Measurements from ENCODE around the gene PRPF40B.
A peak's percentile ranks its signal among the peaks of the same experiment; 100 is the strongest.

GRCh38 chr12:49623142-49623904, at the start of gene PRPF40B:
- TF ChIP-seq CTCF (IDR thresholded peaks at IDR 0.05) (no peak), POLR2A (IDR thresholded peaks at IDR 0.05) (peak; percentile 53), POLR2AphosphoS5 (IDR thresholded peaks at IDR 0.05) (peak; percentile 54 to 71 (median 66))

Data from breast epithelium (tissue), 3 donors.